ENCODE measurements around the gene P2RY2.

GRCh38 chr11:73171436-73172161 is 46.5 kb upstream of the P2RY2 start:
- TF ChIP-seq CTCF (IDR thresholded peaks at IDR 0.05; ENCODE audit: low read depth, low read length, poor library complexity, severe bottlenecking) (no peak), EZH2phosphoT487 (IDR thresholded peaks at IDR 0.05; ENCODE audit: borderline replicate concordance, low read length) (no peak)

Measured in DOHH2 (cell line).